AG04450 (cell line): Measurements from ENCODE around the gene NBPF8. TPM values are rescaled to one million over a fixed set of nuclear protein-coding genes. Genes with fewer than 3 reads are reported as not detected.
"Not testable (repeated sequence)": the region's sequence is repeated elsewhere in the genome, so short reads cannot be mapped to it uniquely, and the experiment has no call there.

ENCODE experiments used
- CTCF ChIA-PET: fragments of 300-600, 350-600 bp; formaldehyde crosslinking; extraction: SDS; loops from one replicate; lab custom pipeline; 2022; ENCODE audit warnings: antibody characterized with exemption, inconsistent platforms; lab: Charles Lee
- POLR2A ChIA-PET: fragments of 350-600 bp; formaldehyde crosslinking; extraction: SDS; loops from one replicate; lab custom pipeline; 2021; ENCODE audit warnings: antibody characterized with exemption, inconsistent platforms; lab: Yijun Ruan, JAX
- DNase-seq: peaks from one replicate; pipeline ENCODE4 v3.0.0-alpha.2; 2011; ENCODE audit warnings: low read depth, low spot score
- H3K27ac ChIP-seq: one replicate; pipeline ENCODE4 v1.5.1; 2012; ENCODE audit warnings: low read depth, low read length, control low read depth
- H3K27me3 ChIP-seq: one replicate; pipeline ENCODE4 v1.6.0; 2012; ENCODE audit warnings: low read length; ENCODE audit not compliant: control insufficient read depth, insufficient read depth
- H3K4me3 ChIP-seq: 2 replicates; pipeline ENCODE4 v1.5.1; 2011; ENCODE audit warnings: mild to moderate bottlenecking, low read depth, low read length, control low read depth
- H3K9me3 ChIP-seq: 2 replicates; pipeline ENCODE4 v1.5.1; 2012; ENCODE audit warnings: low read length; ENCODE audit not compliant: control insufficient read depth, insufficient read depth
- polyA minus RNA-seq: library from RNA; depleted of rRNA, polyadenylated mRNA; stranded (reverse); fragments of >200 nt; gene quantifications from 2 replicates; pipeline ENCODE4 v1.2.3, GENCODE V29; 2011; rRNA and poly(A)+ RNA removed
- polyA plus RNA-seq: library from polyadenylated mRNA; depleted of rRNA; stranded (reverse); fragments of >200 nt; gene quantifications from 2 replicates; pipeline ENCODE4 v1.2.3, GENCODE V29; 2011; rRNA removed
- TF ChIP-seq, protein P1 (sequence below): IDR thresholded peaks from 2 replicates; pipeline ENCODE4 v1.5.1; 2011; ENCODE audit warnings: low read depth, low read length, control low read depth, inconsistent platforms

The NBPF8 gene, protein sequence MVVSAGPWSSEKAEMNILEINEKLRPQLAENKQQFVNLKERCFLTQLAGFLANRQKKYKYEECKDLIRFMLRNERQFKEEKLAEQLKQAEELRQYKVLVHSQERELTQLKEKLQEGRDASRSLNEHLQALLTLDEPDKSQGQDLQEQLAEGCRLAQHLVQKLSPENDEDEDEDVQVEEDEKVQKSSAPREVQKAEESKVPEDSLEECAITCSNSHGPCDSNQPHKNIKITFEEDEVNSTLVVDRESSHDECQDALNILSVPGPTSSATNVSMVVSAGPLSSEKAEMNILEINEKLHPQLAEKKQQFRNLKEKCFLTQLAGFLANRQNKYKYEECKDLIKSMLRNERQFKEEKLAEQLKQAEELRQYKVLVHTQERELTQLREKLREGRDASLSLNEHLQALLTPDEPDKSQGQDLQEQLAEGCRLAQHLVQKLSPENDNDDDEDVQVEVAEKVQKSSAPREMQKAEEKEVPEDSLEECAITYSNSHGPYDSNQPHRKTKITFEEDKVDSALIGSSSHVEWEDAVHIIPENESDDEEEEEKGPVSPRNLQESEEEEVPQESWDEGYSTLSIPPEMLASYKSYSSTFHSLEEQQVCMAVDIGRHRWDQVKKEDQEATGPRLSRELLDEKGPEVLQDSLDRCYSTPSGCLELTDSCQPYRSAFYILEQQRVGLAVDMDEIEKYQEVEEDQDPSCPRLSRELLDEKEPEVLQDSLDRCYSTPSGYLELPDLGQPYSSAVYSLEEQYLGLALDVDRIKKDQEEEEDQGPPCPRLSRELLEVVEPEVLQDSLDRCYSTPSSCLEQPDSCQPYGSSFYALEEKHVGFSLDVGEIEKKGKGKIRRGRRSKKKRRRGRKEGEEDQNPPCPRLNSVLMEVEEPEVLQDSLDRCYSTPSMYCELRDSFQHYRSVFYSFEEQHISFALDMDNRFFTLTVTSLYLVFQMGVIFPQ
- polyA plus RNA-seq: 25.4 and 30.1 TPM in 2 replicates
- 9.4 and 13.6 TPM in 2 replicates for polyA minus RNA-seq

DNA sequence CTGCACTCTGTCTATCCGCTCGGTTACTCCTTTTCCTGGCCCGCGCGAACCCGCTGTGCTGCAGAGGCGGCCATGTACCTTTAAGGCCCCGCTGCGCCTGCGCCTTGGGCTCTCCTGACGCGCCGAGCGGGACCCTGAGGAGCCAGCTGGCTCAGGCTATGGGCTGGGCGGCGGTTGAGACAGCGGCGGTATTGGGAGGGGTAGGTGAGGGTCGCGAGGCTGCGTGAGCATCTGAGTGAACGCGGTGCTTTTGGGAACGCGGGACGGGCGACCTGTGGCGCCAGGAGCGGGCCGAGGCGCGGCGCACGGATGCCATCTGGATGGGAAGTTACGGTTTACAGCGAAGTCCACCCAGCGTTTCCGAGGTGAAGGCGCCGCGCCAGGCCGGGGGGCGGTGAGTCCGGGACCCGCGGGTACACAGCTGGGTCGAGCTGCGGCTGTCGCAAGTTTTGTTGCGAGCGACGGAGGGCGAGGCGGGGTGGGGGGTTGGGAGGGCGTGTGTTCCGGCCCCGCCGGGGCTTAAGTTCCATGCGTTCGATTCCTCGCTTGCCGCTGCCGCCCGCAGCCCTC, at the start of gene NBPF8:
Gene NBPF8 (plus strand): TSS at position 125 of the 570 bp plus-strand sequence. CDS start 21,488 bp downstream, outside the sequence.
- POLR2A ChIA-PET, DNase-seq: not testable (repeated sequence)
- H3K27ac ChIP-seq: peak within 1 kb of the TSS; percentile 65

DNA sequence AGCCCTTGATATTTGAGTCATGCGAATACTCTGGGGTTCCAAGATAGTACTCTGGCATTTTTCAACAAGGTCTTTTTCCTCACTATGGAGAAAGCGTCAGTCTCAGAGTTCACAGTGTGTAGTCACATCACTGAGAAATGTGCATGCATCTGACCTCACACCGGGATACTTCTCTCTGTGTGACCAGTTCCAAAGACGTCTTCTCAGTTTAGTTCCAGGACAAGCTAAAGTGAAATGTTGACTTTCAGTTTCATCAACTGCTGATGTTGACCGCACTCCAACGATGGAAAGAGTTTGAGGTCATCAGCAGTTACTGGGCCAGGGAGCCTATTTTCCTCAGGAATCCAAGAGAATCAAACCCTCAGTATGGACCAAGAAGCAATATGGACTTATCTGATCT, 47.1 kb upstream of the NBPF8 start:
- H3K4me3 ChIP-seq, H3K27ac ChIP-seq, H3K27me3 ChIP-seq, POLR2A ChIA-PET, CTCF ChIA-PET, H3K9me3 ChIP-seq, DNase-seq: not testable (repeated sequence)

More for the DNA sequence above, at the start of gene NBPF8:
- H3K27me3 ChIP-seq, CTCF ChIA-PET, H3K9me3 ChIP-seq: not testable (repeated sequence)
- H3K4me3 ChIP-seq: peak within 1 kb of the TSS; percentile 61

DNA sequence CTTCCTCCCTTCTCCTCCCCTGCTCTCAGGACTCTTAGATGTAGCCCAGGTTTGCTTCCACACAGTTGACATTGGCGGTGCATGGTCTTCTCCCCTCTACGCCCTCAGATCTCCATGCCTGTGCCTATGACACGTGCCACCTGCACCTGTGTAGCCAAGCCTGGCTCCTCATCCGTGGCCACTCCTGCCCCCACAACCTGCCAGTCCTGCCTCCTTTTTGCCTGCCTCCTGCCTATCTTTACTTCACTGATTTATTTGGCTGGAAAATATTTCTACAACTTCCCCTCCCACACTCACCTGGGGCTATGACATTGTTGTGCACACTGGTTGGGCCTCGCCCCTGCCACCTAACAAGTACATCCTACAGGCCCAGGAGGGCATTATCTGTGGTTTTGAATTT, 28.2 kb upstream of the NBPF8 start:
- POLR2A ChIA-PET, CTCF ChIA-PET, H3K9me3 ChIP-seq, H3K27ac ChIP-seq, H3K4me3 ChIP-seq, DNase-seq, H3K27me3 ChIP-seq: not testable (repeated sequence)

DNA sequence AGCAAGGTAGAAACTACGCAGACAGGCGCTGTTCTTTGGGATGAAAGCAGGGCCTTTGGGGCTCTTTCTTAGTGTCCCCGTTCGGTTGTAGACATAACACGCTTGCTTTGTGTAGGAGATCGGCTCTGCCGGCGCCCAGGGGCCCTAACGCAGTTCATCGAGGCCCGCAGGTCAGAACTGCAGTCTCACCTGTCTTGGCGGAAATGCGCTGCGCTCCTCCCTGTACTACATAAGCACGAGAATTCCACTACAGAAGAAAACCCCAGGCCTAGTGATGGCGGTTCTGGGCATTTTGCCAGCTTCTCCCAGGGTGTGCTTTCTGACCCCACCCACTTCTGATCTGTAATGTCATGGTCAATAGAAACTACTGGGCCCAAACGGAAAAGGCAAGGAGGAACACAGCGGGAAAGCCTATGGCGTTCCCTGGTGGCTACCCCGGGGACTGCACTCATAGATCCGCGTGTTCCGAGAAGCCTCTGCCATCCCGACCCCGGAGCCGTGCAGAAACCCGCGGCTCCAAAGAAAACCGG, 26.2 kb upstream of the NBPF8 start:
- H3K27me3 ChIP-seq, H3K27ac ChIP-seq, POLR2A ChIA-PET, H3K4me3 ChIP-seq, CTCF ChIA-PET, H3K9me3 ChIP-seq: not testable (repeated sequence)
- DNase-seq: peak; percentile 27
- TF ChIP-seq, protein P1, sequence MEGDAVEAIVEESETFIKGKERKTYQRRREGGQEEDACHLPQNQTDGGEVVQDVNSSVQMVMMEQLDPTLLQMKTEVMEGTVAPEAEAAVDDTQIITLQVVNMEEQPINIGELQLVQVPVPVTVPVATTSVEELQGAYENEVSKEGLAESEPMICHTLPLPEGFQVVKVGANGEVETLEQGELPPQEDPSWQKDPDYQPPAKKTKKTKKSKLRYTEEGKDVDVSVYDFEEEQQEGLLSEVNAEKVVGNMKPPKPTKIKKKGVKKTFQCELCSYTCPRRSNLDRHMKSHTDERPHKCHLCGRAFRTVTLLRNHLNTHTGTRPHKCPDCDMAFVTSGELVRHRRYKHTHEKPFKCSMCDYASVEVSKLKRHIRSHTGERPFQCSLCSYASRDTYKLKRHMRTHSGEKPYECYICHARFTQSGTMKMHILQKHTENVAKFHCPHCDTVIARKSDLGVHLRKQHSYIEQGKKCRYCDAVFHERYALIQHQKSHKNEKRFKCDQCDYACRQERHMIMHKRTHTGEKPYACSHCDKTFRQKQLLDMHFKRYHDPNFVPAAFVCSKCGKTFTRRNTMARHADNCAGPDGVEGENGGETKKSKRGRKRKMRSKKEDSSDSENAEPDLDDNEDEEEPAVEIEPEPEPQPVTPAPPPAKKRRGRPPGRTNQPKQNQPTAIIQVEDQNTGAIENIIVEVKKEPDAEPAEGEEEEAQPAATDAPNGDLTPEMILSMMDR: peak; percentile 14; the same call in 1 of the 2 replicates

DNA sequence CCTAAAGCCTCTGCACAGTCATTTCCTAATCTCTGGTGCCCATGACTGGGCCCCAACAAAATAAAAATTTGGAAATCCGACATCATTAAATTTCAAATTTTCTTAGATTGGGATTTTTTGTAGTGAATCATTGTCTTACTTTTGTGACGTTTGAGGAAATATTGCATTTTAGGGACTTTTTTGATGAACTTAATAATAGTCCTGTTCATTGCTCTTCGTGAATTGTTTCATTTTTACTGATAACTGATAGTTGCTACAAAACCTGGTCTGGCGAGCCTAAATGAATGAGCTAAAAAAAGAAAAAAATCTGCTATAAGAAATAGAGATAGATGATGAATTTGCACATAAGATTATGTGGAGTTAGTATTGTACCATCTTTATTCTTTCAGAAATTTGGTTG, 23.5 kb upstream of the NBPF8 start:
- H3K9me3 ChIP-seq, DNase-seq, CTCF ChIA-PET, H3K4me3 ChIP-seq, POLR2A ChIA-PET, H3K27ac ChIP-seq, H3K27me3 ChIP-seq: not testable (repeated sequence)

DNA sequence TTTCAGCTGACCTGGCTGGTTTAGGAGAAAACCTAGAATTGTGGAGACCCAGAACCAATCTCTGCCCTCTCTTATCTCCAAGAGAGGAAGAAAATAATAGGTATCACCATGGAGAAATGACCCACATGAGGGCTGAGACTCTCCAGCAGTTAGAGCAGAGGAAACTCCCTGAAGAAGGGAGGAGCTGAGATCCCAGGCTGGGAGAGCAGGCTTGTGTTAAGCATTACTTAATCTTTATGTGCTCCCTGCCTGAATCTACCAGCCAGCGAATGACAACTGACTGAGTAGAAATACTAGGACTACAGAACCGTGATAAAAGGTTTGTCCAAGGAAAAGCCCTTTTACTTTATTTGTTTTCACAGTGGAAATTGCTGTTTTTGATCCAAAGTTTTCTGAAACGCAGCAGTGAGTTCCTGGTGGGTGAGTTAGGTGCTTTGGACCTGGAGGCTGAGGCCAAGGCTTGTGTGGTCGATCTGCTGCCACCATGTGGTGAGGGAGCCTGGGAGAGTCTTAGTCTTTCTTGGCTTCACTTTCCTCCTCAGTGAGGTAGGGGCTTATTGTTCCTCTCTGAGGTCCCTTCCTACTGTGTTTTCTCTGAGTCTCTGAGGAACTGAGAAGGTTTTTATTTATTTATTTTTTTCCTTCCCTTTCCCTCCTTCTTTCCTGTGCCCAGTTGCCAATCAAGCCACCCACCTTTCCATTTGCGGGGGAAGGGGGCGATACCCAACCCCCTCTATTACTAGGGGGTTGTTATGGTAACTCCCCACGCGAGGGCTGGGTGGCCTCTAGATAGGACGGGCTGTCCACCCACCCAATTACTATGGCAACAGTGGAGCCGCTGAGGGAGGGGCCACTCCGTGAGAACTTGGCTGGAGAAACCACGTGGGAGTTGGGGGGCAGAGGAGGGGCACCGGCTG, 21.3 kb upstream of the NBPF8 start:
- H3K9me3 ChIP-seq, H3K4me3 ChIP-seq, H3K27ac ChIP-seq, DNase-seq, POLR2A ChIA-PET, H3K27me3 ChIP-seq, CTCF ChIA-PET: not testable (repeated sequence)

DNA sequence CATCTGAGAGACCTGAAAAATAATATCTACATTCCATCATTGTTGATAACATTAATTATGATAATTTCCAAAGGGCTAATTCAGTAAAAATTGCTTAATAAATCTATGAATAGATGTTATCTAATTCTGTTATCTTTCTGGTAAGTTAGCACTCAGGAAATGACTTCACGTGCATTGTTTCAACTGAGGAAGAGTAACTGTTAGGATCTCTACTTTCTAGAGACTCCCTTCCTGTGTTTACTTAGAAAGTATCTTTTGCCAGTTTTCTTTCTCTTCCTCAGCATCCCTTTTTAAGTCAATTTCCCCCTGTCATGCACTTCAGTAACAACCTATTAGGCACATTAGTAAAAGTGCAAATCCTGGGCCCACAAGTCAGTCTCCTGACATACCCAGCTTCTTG, 9.5 kb upstream of the NBPF8 start:
- DNase-seq, H3K27me3 ChIP-seq, H3K27ac ChIP-seq, CTCF ChIA-PET, H3K4me3 ChIP-seq, POLR2A ChIA-PET, H3K9me3 ChIP-seq: not testable (repeated sequence)

DNA sequence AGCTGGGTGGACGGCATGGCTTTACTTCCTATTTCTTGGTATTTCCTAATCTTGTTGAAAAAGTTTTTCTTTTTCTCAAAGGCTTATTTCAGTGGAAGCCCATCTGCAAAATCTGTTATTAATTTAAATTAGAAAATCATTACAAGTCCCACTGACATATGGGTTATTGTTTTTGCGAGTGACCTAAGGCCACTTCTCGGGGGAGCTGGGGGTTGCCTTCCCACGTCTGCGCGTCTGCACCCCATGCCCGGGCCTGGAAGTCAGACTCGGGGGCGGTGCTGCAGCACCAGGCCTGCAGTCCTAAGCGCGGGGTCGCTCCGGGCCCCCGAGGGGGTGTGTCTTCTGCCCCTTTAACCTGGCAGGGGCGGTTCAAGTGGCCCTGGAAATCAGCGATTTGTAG, 384 bp upstream of the NBPF8 start:
- H3K9me3 ChIP-seq, H3K27me3 ChIP-seq, H3K4me3 ChIP-seq, POLR2A ChIA-PET, H3K27ac ChIP-seq, DNase-seq, CTCF ChIA-PET: not testable (repeated sequence)

DNA sequence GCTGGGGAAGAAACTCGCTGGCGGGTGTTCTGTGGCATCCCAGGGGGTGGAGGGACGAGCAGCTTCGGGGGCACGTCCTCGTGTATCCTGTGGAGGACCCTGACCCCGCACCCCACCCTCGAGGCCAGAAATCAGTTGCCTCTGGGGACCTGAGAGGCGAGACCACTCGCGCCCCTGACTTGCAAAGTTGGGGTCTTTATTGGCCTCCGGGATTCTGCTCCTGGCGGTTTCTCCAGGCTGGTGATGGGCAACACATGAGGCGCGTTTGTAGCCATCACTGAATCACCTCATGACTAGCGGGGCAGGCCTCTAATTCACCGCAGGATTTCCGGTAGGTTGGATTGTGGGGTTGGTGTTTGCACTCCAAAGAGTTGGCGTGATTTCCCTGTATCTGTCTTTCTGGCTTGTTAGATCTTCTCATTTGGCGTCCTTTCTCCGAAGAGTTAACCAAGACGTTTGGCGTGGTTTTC, 692 bp downstream of the NBPF8 start:
- H3K9me3 ChIP-seq, CTCF ChIA-PET, DNase-seq, H3K27me3 ChIP-seq, POLR2A ChIA-PET: not testable (repeated sequence)
- H3K27ac ChIP-seq: peak overlapping the region; percentile 65
- H3K4me3 ChIP-seq: peak overlapping the region; percentile 61
